SK-N-SH (cell line): Measurements from ENCODE around the gene OR2F1. TPM values are rescaled to one million over a fixed set of nuclear protein-coding genes. Genes with fewer than 3 reads are reported as not detected.

ENCODE experiments used
- CTCF ChIA-PET: fragments of 300-600, 350-600 bp; formaldehyde crosslinking; extraction: SDS; loops from one replicate; lab custom pipeline; 2021; lab: Yijun Ruan, JAX
- POLR2A ChIA-PET: fragments of 350-600 bp; sonication (Branson Sonifier 250); formaldehyde crosslinking; extraction: SDS; loops from one replicate; lab custom pipeline; 2020; ENCODE audit warnings: antibody characterized with exemption, inconsistent platforms; lab: Yijun Ruan, JAX
- DNase-seq: peaks from one replicate; pipeline ENCODE4 v3.0.0; 2012
- H2AFZ ChIP-seq: fragments of 200-600 bp; sonication (generic); 2 replicates; pipeline ENCODE4 v1.8.1; 2016; ENCODE audit warnings: antibody characterized with exemption, mild to moderate bottlenecking, low read depth
- H3F3A ChIP-seq: fragments of 200-600 bp; sonication (generic); replicated peaks from 2 replicates; pipeline ENCODE3; 2016; ENCODE audit warnings: antibody characterized with exemption, mild to moderate bottlenecking; ENCODE audit not compliant: insufficient read depth
- H3K27ac ChIP-seq, 2 experiments: fragments of 200-500 bp in 1 of 2; fragments of 200-600 bp in 1 of 2; sonication (Bioruptor generic) in 1 of 2; sonication (generic), shearing (Covaris generic) in 1 of 2; 2 replicates each; pipeline versions ENCODE4 v1.5.1 to v1.6.1; 2014 to 2016; ENCODE audit warnings: low read depth in 2 of 2, inconsistent platforms in 1 of 2, low read length in 1 of 2, mild to moderate bottlenecking in 1 of 2, mixed read lengths in 1 of 2
- H3K27me3 ChIP-seq: fragments of 200-600 bp; sonication (generic), shearing (Covaris generic); 2 replicates; pipeline ENCODE4 v1.6.1; 2016; ENCODE audit warnings: mixed run types; ENCODE audit not compliant: insufficient read depth
- H3K36me3 ChIP-seq, 2 experiments: fragments of 200-500 bp in 1 of 2; fragments of 200-600 bp in 1 of 2; sonication (Bioruptor generic) in 1 of 2; sonication (generic) in 1 of 2; replicated peaks in 1 of 2; 2 replicates each; pipeline versions ENCODE3 to v1.5.1; 2014 to 2016; ENCODE audit warnings: low read length in 1 of 2, mild to moderate bottlenecking in 1 of 2; ENCODE audit not compliant: insufficient read depth in 2 of 2, control insufficient read depth in 1 of 2
- H3K4me1 ChIP-seq, 2 experiments: fragments of 200-500 bp in 1 of 2; fragments of 200-600 bp in 1 of 2; sonication (Bioruptor generic) in 1 of 2; sonication (generic), shearing (Covaris generic) in 1 of 2; 2 replicates each; pipeline versions ENCODE4 v1.5.1 to v1.6.1; 2014 to 2016; ENCODE audit warnings: low read depth in 1 of 2, low read length in 1 of 2, mixed run types in 1 of 2; ENCODE audit not compliant: insufficient read depth in 2 of 2, control insufficient read depth in 1 of 2
- H3K4me2 ChIP-seq: fragments of 200-600 bp; sonication (generic), shearing (Covaris generic); 2 replicates; pipeline ENCODE4 v1.6.1; 2017; ENCODE audit warnings: mixed run types
- H3K4me3 ChIP-seq, 2 experiments: fragments of 200-500 bp in 1 of 2; fragments of 200-600 bp in 1 of 2; sonication (Bioruptor generic) in 1 of 2; sonication (generic), shearing (Covaris generic) in 1 of 2; 2 replicates each; pipeline versions ENCODE4 v1.5.1 to v1.8.1; 2014 to 2016; ENCODE audit warnings: low read depth in 2 of 2, inconsistent platforms in 1 of 2, low read length in 1 of 2, mild to moderate bottlenecking in 1 of 2, mixed read lengths in 1 of 2, moderate library complexity in 1 of 2
- H3K79me2 ChIP-seq: fragments of 200-600 bp; sonication (generic); 2 replicates; pipeline ENCODE4 v1.8.1; 2017; ENCODE audit warnings: mild to moderate bottlenecking; ENCODE audit not compliant: insufficient read depth
- H3K9ac ChIP-seq: fragments of 200-600 bp; sonication (generic); 2 replicates; pipeline ENCODE4 v1.6.1; 2017; ENCODE audit warnings: mixed run types
- H3K9me2 ChIP-seq: fragments of 200-600 bp; sonication (generic); 2 replicates; pipeline ENCODE4 v1.6.1; 2017; ENCODE audit warnings: mixed run types
- H3K9me3 ChIP-seq: fragments of 200-600 bp; sonication (generic); 2 replicates; pipeline ENCODE4 v1.6.1; 2017; ENCODE audit warnings: mixed run types, mild to moderate bottlenecking, moderate library complexity
- H4K20me1 ChIP-seq: fragments of 200-600 bp; sonication (generic); 2 replicates; pipeline ENCODE4 v1.6.1; 2017; ENCODE audit warnings: mild to moderate bottlenecking, mixed run types; ENCODE audit not compliant: insufficient read depth
- CHD2 ChIP-seq: fragments of 150-350 bp; IDR thresholded peaks from 2 replicates; pipeline ENCODE4 v1.6.1; 2018; ENCODE audit warnings: low read length; ENCODE audit not compliant: partially characterized antibody
- ELF1 ChIP-seq: IDR thresholded peaks from 2 replicates; pipeline ENCODE4 v1.4.0; 2012
- FOSL2 ChIP-seq: IDR thresholded peaks from 2 replicates; pipeline ENCODE4 v1.4.0; 2012; ENCODE audit warnings: low read depth, mild to moderate bottlenecking, moderate library complexity, borderline replicate concordance
- FOXM1 ChIP-seq: IDR thresholded peaks from 2 replicates; pipeline ENCODE4 v1.4.0; 2012; ENCODE audit warnings: low read depth, mild to moderate bottlenecking
- GATA2 ChIP-seq: sonication (generic); formaldehyde crosslinking; IDR thresholded peaks from 2 replicates; pipeline ENCODE4 v1.5.0; 2020; ENCODE audit warnings: mild to moderate bottlenecking, missing genetic modification reagents
- MAX ChIP-seq: IDR thresholded peaks from 2 replicates; pipeline ENCODE4 v1.4.0; 2012; ENCODE audit warnings: low read depth
- MEF2A ChIP-seq: IDR thresholded peaks from 2 replicates; pipeline ENCODE4 v1.4.0; 2012; ENCODE audit warnings: low read depth, borderline replicate concordance
- MXI1 ChIP-seq: IDR thresholded peaks from 2 replicates; pipeline ENCODE4 v1.6.1; 2012; ENCODE audit warnings: mild to moderate bottlenecking, low read depth, low read length, improper control_type of control experiment
- NRF1 ChIP-seq: IDR thresholded peaks from 2 replicates; pipeline ENCODE4 v1.6.1; 2012; ENCODE audit warnings: low read depth, mild to moderate bottlenecking, low read length
- POLR2AphosphoS5 ChIP-seq: IDR thresholded peaks from 2 replicates; pipeline ENCODE4 v1.6.1; 2012; ENCODE audit warnings: low read depth, low read length
- RAD21 ChIP-seq: IDR thresholded peaks from 2 replicates; pipeline ENCODE4 v1.6.1; 2012; ENCODE audit warnings: mild to moderate bottlenecking, low read length
- RFX5 ChIP-seq: IDR thresholded peaks from 2 replicates; pipeline ENCODE4 v1.6.1; 2012; ENCODE audit warnings: mild to moderate bottlenecking, improper control_type of control experiment, low read length
- RXRA ChIP-seq: IDR thresholded peaks from 2 replicates; pipeline ENCODE4 v1.4.0; 2012; ENCODE audit warnings: low read depth, mild to moderate bottlenecking, borderline replicate concordance
- SIN3A ChIP-seq: IDR thresholded peaks from 2 replicates; pipeline ENCODE4 v1.6.1; 2012; ENCODE audit warnings: low read depth, mild to moderate bottlenecking, low read length, moderate library complexity, borderline replicate concordance
- SMC3 ChIP-seq: IDR thresholded peaks from 2 replicates; pipeline ENCODE4 v1.6.1; 2012; ENCODE audit warnings: low read depth, low read length, improper control_type of control experiment
- WGBS: methylation state at CpG from one replicate; pipeline ENCODE4 v1.1.6; 2017; ENCODE audit warnings: low lambda C conversion rate; 5-methylcytosine and 5-hydroxymethylcytosine counted together
- polyA plus RNA-seq, 3 experiments: library from polyadenylated mRNA; depleted of rRNA; stranded (reverse); fragments of >200 nt; gene quantifications; 2 replicates each; pipeline ENCODE4 v1.2.3, GENCODE V29; 2012
- TF ChIP-seq, protein P1 (sequence below): IDR thresholded peaks from 2 replicates; pipeline ENCODE4 v1.4.0; 2012; ENCODE audit warnings: low read depth, borderline replicate concordance
- TF ChIP-seq, protein P2 (sequence below): IDR thresholded peaks from 2 replicates; pipeline ENCODE4 v1.4.0; 2012; ENCODE audit warnings: low read depth, borderline replicate concordance

OR2F1 gene
- polyA plus RNA-seq, 1 of the 3 experiments (the other 2 are of a cell fraction): 0.10 TPM

GRCh38 chr7:143909863-143910262 lies 44.8 kb upstream of the OR2F1 start (continued):
- TF ChIP-seq POLR2AphosphoS5 (no peak), NRF1 (no peak)
- TF ChIP-seq, protein P1, sequence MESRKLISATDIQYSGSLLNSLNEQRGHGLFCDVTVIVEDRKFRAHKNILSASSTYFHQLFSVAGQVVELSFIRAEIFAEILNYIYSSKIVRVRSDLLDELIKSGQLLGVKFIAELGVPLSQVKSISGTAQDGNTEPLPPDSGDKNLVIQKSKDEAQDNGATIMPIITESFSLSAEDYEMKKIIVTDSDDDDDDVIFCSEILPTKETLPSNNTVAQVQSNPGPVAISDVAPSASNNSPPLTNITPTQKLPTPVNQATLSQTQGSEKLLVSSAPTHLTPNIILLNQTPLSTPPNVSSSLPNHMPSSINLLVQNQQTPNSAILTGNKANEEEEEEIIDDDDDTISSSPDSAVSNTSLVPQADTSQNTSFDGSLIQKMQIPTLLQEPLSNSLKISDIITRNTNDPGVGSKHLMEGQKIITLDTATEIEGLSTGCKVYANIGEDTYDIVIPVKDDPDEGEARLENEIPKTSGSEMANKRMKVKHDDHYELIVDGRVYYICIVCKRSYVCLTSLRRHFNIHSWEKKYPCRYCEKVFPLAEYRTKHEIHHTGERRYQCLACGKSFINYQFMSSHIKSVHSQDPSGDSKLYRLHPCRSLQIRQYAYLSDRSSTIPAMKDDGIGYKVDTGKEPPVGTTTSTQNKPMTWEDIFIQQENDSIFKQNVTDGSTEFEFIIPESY: no peak

- H3K79me2 ChIP-seq: no peaks in the 10 kb centered on the region
- WGBS: 54% methylated on average over 3 of the region's 3 CpGs
- no peak overlapping the region for H2AFZ ChIP-seq
- no peak for DNase-seq
- ChIA-PET POLR2A (interaction anchor here (2.9 kb wide), 1 partner anchor 9 kb away, joined by 11 read pairs; the partner anchor contains the start of gene TCAF1), CTCF (interaction anchor here (0.6 to 2.1 kb wide), 3 partner anchors 9 to 1048 kb away, joined by 3 to 5 read pairs (median 4); partner anchors contain the start of gene TCAF1)
- H3K9ac ChIP-seq: no peak overlapping the region
- no peaks in the 10 kb centered on the region for H3K4me1 ChIP-seq
- no peaks in the 10 kb centered on the region for H3F3A ChIP-seq
- no peaks in the 10 kb centered on the region for H3K9me2 ChIP-seq
- no peaks in the 10 kb centered on the region for H3K9me3 ChIP-seq
- H3K27ac ChIP-seq: no peak overlapping the region
- no peaks in the 10 kb centered on the region for H3K36me3 ChIP-seq
- H3K4me2 ChIP-seq: no peak overlapping the region
- no peak for TF ChIP-seq SMC3
- TF ChIP-seq RAD21: no peak
- TF ChIP-seq FOXM1: no peak
- TF ChIP-seq, protein P1: no peak
- TF ChIP-seq CHD2: no peak
- TF ChIP-seq MXI1: no peak
- TF ChIP-seq, protein P2, sequence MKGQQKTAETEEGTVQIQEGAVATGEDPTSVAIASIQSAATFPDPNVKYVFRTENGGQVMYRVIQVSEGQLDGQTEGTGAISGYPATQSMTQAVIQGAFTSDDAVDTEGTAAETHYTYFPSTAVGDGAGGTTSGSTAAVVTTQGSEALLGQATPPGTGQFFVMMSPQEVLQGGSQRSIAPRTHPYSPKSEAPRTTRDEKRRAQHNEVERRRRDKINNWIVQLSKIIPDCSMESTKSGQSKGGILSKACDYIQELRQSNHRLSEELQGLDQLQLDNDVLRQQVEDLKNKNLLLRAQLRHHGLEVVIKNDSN: no peak
- TF ChIP-seq MAX: no peak
- TF ChIP-seq RXRA: no peak
- TF ChIP-seq MEF2A: no peak
- no peak for TF ChIP-seq ELF1
- TF ChIP-seq RFX5: no peak
- TF ChIP-seq FOSL2: no peak
- TF ChIP-seq GATA2 (CRISPR knock-in tag): no peak
- no peak for TF ChIP-seq POLR2AphosphoS5
- TF ChIP-seq SIN3A: no peak
- H3K27me3 ChIP-seq: no peaks in the 10 kb centered on the region
- H4K20me1 ChIP-seq: no peaks in the 10 kb centered on the region
- H3K4me3 ChIP-seq: no peak overlapping the region
These were observed 44.0 kb upstream of the OR2F1 start for GRCh38 chr7:143910473-143911248.
